Omental fat pad (tissue), 4 donors: ENCODE data around the gene COCH. TPM values are rescaled to one million over a fixed set of nuclear protein-coding genes. Genes with fewer than 3 reads are reported as not detected.

Source experiments
- ATAC-seq: fragments of 150-250 bp; one replicate; pipeline ENCODE4 v1.9.1; 2016; ENCODE audit warnings: mild to moderate bottlenecking, moderate library complexity; ENCODE audit not compliant: low FRiP score
- DNase-seq: peaks from one replicate; pipeline ENCODE4 v3.0.0-alpha.2; 2019; ENCODE audit warnings: low spot score
- CTCF ChIP-seq, 3 donors: fragments of 450-650 bp; IDR thresholded peaks; one replicate each; pipeline ENCODE4 v1.5.1; 2016 to 2017; ENCODE audit warnings: antibody characterized with exemption in 3 of 3, mild to moderate bottlenecking in 3 of 3, moderate library complexity in 2 of 3
- total RNA-seq, 4 donors: library from RNA; depleted of rRNA; stranded (reverse); fragments of >200 nt; gene quantifications; one replicate each; pipeline ENCODE4 v1.1.0, GENCODE V29; 2016

The COCH gene
- total RNA-seq, 4 donors from 2014 or later, result 2.6 to 3.8 (median 2.9) TPM

- no peak for ATAC-seq
- DNase-seq, result no peak
- no peak for TF ChIP-seq CTCF (IDR thresholded peaks at IDR 0.05)
Observed at GRCh38 chr14:30861200-30861599, 13.2 kb upstream of the COCH start.

- TF ChIP-seq CTCF (IDR thresholded peaks at IDR 0.05), result no peak
- no peak for ATAC-seq
- no peak for DNase-seq
Observed at GRCh38 chr14:30864934-30865333, 9.4 kb upstream of the COCH start.

GRCh38 chr14:30868736-30869135 lies 5.6 kb upstream of the COCH start:
- no peak for ATAC-seq
- no peak for TF ChIP-seq CTCF (IDR thresholded peaks at IDR 0.05)
- no peak for DNase-seq

GRCh38 chr14:30869551-30870155 lies 4.7 kb upstream of the COCH start:
- DNase-seq, result no peak
- no peak for ATAC-seq
- no peak for TF ChIP-seq CTCF (IDR thresholded peaks at IDR 0.05)

- ATAC-seq (no peak), DNase-seq (no peak)
- TF ChIP-seq CTCF (IDR thresholded peaks at IDR 0.05), result no peak
Observed at GRCh38 chr14:30872602-30873001, 1.8 kb upstream of the COCH start.

GRCh38 chr14:30873308-30874119 lies 845 bp upstream of the COCH start:
- no peak for TF ChIP-seq CTCF (IDR thresholded peaks at IDR 0.05)
- DNase-seq, result no peak
- ATAC-seq, result no peak
